Activated gamma-delta T cell treated with Interleukin-2 at 50 U/mL for 16 hours (primary cell): Measurements from ENCODE around the gene DCLK3.

Experiments
- DNase-seq: peaks from one replicate; pipeline ENCODE4 v3.0.0-alpha.2; 2020

DCLK3 gene

GRCh38 chr3:36666166-36666565 is 98.2 kb downstream of the DCLK3 start:
- no peak for DNase-seq

- DNase-seq = no peak
Measured at GRCh38 chr3:36663666-36664291, 100.6 kb downstream of the DCLK3 start.

- DNase-seq = no peak
Measured at GRCh38 chr3:36662626-36663025, 101.7 kb downstream of the DCLK3 start.
